GM23338 (cell line): ENCODE data around the gene RTN4IP1. TPM values are rescaled to one million over a fixed set of nuclear protein-coding genes. Genes with fewer than 3 reads are reported as not detected.

Source experiments
- ATAC-seq: fragments of 200-7000 bp; cut with Tn5 transposase; 3 replicates; pipeline ENCODE4 v1.9.1; 2020
- DNase-seq: peaks from one replicate; pipeline ENCODE4 v3.0.0-alpha.2; 2015; ENCODE audit warnings: low spot score
- H2AFZ ChIP-seq: fragments of 200-600 bp; sonication (generic); 2 replicates; pipeline ENCODE4 v1.8.0; 2016; ENCODE audit warnings: antibody characterized with exemption, mild to moderate bottlenecking, moderate library complexity
- H3F3A ChIP-seq: fragments of 200-600 bp; sonication (generic); replicated peaks from 2 replicates; pipeline ENCODE4 v1.8.0; 2017; ENCODE audit warnings: antibody characterized with exemption, mixed run types, low read depth
- H3K27ac ChIP-seq: fragments of 200-600 bp; sonication (generic); 2 replicates; pipeline ENCODE4 v1.6.1; 2016; ENCODE audit warnings: low read depth
- H3K27me3 ChIP-seq: fragments of 200-600 bp; sonication (generic); 2 replicates; pipeline ENCODE4 v1.8.0; 2016; ENCODE audit warnings: mild to moderate bottlenecking, mixed run types, moderate library complexity; ENCODE audit not compliant: insufficient read depth
- H3K36me3 ChIP-seq: fragments of 200-600 bp; sonication (generic); 2 replicates; pipeline ENCODE4 v1.8.0; 2016; ENCODE audit warnings: mild to moderate bottlenecking; ENCODE audit not compliant: insufficient read depth
- H3K4me1 ChIP-seq: fragments of 200-600 bp; sonication (generic); 2 replicates; pipeline ENCODE4 v1.8.0; 2016; ENCODE audit warnings: mild to moderate bottlenecking, moderate library complexity; ENCODE audit not compliant: insufficient read depth
- H3K4me2 ChIP-seq: fragments of 200-600 bp; sonication (generic); 2 replicates; pipeline ENCODE4 v1.7.1; 2017; ENCODE audit warnings: mixed run types
- H3K4me3 ChIP-seq: fragments of 200-600 bp; sonication (generic); 2 replicates; pipeline ENCODE4 v1.6.1; 2016; ENCODE audit warnings: mixed run types
- H3K79me2 ChIP-seq: fragments of 200-600 bp; sonication (generic); replicated peaks from 2 replicates; pipeline ENCODE4 v1.8.0; 2017; ENCODE audit warnings: mild to moderate bottlenecking; ENCODE audit not compliant: insufficient read depth
- H3K9me2 ChIP-seq: fragments of 200-600 bp; sonication (generic); 2 replicates; pipeline ENCODE4 v1.8.0; 2017; ENCODE audit not compliant: insufficient read depth
- H4K20me1 ChIP-seq: fragments of 200-600 bp; sonication (generic); replicated peaks from 2 replicates; pipeline ENCODE4 v1.8.0; 2017; ENCODE audit warnings: mild to moderate bottlenecking; ENCODE audit not compliant: insufficient read depth
- H3K27ac Mint-ChIP-seq: 2 replicates; pipeline ENCODE4 v1.8.0; 2020; ENCODE audit warnings: inconsistent platforms, mild to moderate bottlenecking, moderate library complexity, mixed read lengths
- H3K27me3 Mint-ChIP-seq: 3 replicates; pipeline ENCODE4 v1.8.0; 2022; ENCODE audit warnings: low read depth, mild to moderate bottlenecking, moderate library complexity, mixed read lengths, inconsistent platforms; ENCODE audit not compliant: insufficient read depth, poor library complexity
- H3K36me3 Mint-ChIP-seq: 3 replicates; pipeline ENCODE4 v1.8.0; 2021; ENCODE audit warnings: low read depth, mild to moderate bottlenecking, inconsistent platforms, moderate library complexity, mixed read lengths
- H3K4me1 Mint-ChIP-seq: 3 replicates; pipeline ENCODE4 v1.8.0; 2020; ENCODE audit warnings: mild to moderate bottlenecking, inconsistent platforms, mixed read lengths
- H3K4me3 Mint-ChIP-seq: 3 replicates; pipeline ENCODE4 v1.8.0; 2021; ENCODE audit warnings: moderate library complexity, mild to moderate bottlenecking, inconsistent platforms, mixed read lengths
- H3K9me3 Mint-ChIP-seq: 3 replicates; pipeline ENCODE4 v1.8.0; 2020; ENCODE audit warnings: moderate library complexity, mild to moderate bottlenecking, inconsistent platforms, mixed read lengths
- CREB1 ChIP-seq: fragments of 250-450 bp; sonication (Bioruptor Pico); IDR thresholded peaks from 2 replicates; pipeline ENCODE4 v1.5.0; 2020; ENCODE audit warnings: low read depth, mild to moderate bottlenecking, moderate library complexity
- CTCF ChIP-seq, 2 experiments: fragments of 200-600 bp in 1 of 2; sonication (generic) in 1 of 2; conservative IDR thresholded peaks; 2 replicates each; pipeline versions ENCODE4 v1.5.1 to v1.6.1; 2016 to 2017; ENCODE audit warnings: antibody characterized with exemption in 2 of 2, low read depth in 2 of 2, mild to moderate bottlenecking in 2 of 2, moderate library complexity in 1 of 2
- ETS1 ChIP-seq: IDR thresholded peaks from 2 replicates; pipeline ENCODE4 v1.6.1; 2016; ENCODE audit warnings: antibody characterized with exemption
- EZH2 ChIP-seq: fragments of 200-600 bp; sonication (generic); IDR thresholded peaks from one replicate; pipeline ENCODE4 v1.8.0; 2017; ENCODE audit warnings: antibody characterized with exemption, mild to moderate bottlenecking, low read depth; ENCODE audit not compliant: unreplicated experiment
- EZH2phosphoT487 ChIP-seq: fragments of 200-600 bp; sonication (generic); IDR thresholded peaks from one replicate; pipeline ENCODE4 v1.8.1; 2018; ENCODE audit warnings: antibody characterized with exemption; ENCODE audit not compliant: unreplicated experiment
- JUNB ChIP-seq: IDR thresholded peaks from one replicate; pipeline ENCODE4 v1.6.1; 2016; ENCODE audit warnings: antibody characterized with exemption; ENCODE audit not compliant: unreplicated experiment
- NANOG ChIP-seq: IDR thresholded peaks from 2 replicates; pipeline ENCODE4 v1.6.1; 2016; ENCODE audit warnings: antibody characterized with exemption, borderline replicate concordance
- POLR2AphosphoS5 ChIP-seq: IDR thresholded peaks from 2 replicates; pipeline ENCODE4 v1.6.1; 2016; ENCODE audit warnings: antibody characterized with exemption, low read depth
- REST ChIP-seq: IDR thresholded peaks from one replicate; pipeline ENCODE4 v1.6.1; 2018; ENCODE audit warnings: antibody characterized with exemption; ENCODE audit not compliant: unreplicated experiment
- STAT1 ChIP-seq: IDR thresholded peaks from one replicate; pipeline ENCODE4 v1.6.1; 2016; ENCODE audit warnings: antibody characterized with exemption; ENCODE audit not compliant: unreplicated experiment
- ZNF114 ChIP-seq: fragments of 250-450 bp; sonication (Bioruptor Pico); IDR thresholded peaks from 2 replicates; pipeline ENCODE4 v1.5.0; 2020; ENCODE audit warnings: mild to moderate bottlenecking, moderate library complexity
- ZNF331 ChIP-seq: fragments of 250-450 bp; sonication (Bioruptor Pico); IDR thresholded peaks from 2 replicates; pipeline ENCODE4 v1.5.0; 2020; ENCODE audit warnings: low read depth, mild to moderate bottlenecking, moderate library complexity
- ZNF462 ChIP-seq: fragments of 250-450 bp; sonication (Bioruptor Pico); IDR thresholded peaks from 2 replicates; pipeline ENCODE4 v1.5.0; 2020; ENCODE audit warnings: mild to moderate bottlenecking, moderate library complexity
- polyA plus RNA-seq: library from polyadenylated mRNA; unstranded; fragments of >200 nt; fragmentation: Nextera tagmentation; extraction: Ambion mirVana; gene quantifications from 2 replicates; pipeline ENCODE4 v1.2.1, GENCODE V29; 2016
- total RNA-seq: library from RNA; depleted of rRNA; stranded (reverse); fragments of >200 nt; shearing (Covaris generic); gene quantifications from 2 replicates; pipeline ENCODE4 v1.2.3, GENCODE V29; 2014

The RTN4IP1 gene
- total and polyA plus RNA-seq, 2 experiments from 2014 or later: 14.5 to 17.5 TPM

GRCh38 chr6:106618324-106618723 is 11.0 kb downstream of the RTN4IP1 start:
- H3K4me2 ChIP-seq: no peak overlapping the region
- peaks cover 17% of the 10 kb centered on the region for H3K9me3 Mint-ChIP-seq
- ATAC-seq (no peak), DNase-seq (no peak)
- peaks cover 9% of the 10 kb centered on the region for H3K36me3 ChIP-seq
- H3K79me2 ChIP-seq: no peaks in the 10 kb centered on the region
- peaks cover 54% of the 10 kb centered on the region for H3K4me1 Mint-ChIP-seq
- no peak overlapping the region for H3K4me3 Mint-ChIP-seq
- peaks cover 9% of the 10 kb centered on the region for H3K27me3 Mint-ChIP-seq
- no peak overlapping the region for H3K27ac Mint-ChIP-seq
- peaks cover 37% of the 10 kb centered on the region for H3K36me3 Mint-ChIP-seq
- peaks cover 35% of the 10 kb centered on the region for H3K4me1 ChIP-seq
- TF ChIP-seq POLR2AphosphoS5 (no peak), EZH2 (no peak), JUNB (no peak), ZNF331 (CRISPR knock-in tag) (no peak), ZNF114 (CRISPR knock-in tag) (no peak), EZH2phosphoT487 (no peak), REST (no peak), ETS1 (no peak), STAT1 (no peak), ZNF462 (CRISPR knock-in tag) (no peak), CREB1 (no peak), CTCF (conservative IDR thresholded peaks at IDR 0.05; ENCODE audit: low read depth in 2 of 2) (no peak), NANOG (no peak)
- H3K27ac ChIP-seq: no peak overlapping the region
- no peak overlapping the region for H2AFZ ChIP-seq
- no peaks in the 10 kb centered on the region for H4K20me1 ChIP-seq
- H3K4me3 ChIP-seq: no peak overlapping the region
- peaks cover 8% of the 10 kb centered on the region; the same call in 1 of the 2 replicates for H3F3A ChIP-seq
- no peaks in the 10 kb centered on the region for H3K27me3 ChIP-seq
- no peaks in the 10 kb centered on the region for H3K9me2 ChIP-seq
